HK-2 (cell line): ENCODE results near the gene ZNF140.

Source experiments
- DNase-seq: peaks from one replicate; pipeline ENCODE4 v3.0.0-alpha.2; 2018; ENCODE audit not compliant: unreplicated experiment

The ZNF140 gene

DNA sequence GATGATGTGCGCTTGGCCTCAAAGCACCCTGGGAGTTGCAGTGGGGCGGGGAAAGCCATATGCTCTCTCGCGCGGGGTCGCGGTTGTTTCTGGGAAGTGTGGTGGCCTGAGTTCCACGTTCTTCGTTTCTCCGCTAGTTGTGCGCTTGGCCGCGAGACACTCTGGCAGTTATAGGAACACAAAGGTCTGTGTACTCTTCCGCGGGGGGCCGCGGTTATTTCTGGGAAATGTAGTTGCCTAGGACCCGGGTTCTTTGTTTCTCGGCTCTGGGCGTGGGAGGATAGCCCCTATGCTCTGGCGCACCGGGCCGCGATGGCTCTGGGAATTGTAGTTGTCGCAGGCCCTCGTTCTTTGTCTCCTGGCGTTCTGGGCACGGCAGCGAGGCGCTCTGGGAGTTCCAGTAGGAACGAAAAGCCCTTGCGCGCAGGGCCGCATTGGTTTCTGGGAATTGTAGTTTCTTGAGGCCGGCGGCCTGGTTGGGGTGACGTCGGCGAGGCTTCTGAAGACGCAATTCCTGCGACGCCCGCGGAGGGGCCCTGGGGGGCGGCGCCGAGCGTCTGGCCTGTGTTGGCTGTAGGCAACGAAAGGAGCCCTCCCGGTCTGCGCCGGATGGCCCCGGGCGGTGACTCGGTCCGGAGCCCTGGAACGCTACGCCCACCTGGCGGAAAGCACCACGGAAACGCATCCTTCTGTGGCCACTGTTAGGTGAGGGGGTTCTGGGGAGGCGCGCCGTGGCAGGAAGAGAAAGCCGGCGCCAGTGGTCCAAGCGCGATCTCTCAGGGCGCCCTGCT is at the start of gene ZNF140:
ZNF140 (plus strand) TSS at position 556 of the 791 bp plus-strand sequence. CDS start 398 bp downstream, outside the sequence.
- peak; percentile 94 for DNase-seq

DNA sequence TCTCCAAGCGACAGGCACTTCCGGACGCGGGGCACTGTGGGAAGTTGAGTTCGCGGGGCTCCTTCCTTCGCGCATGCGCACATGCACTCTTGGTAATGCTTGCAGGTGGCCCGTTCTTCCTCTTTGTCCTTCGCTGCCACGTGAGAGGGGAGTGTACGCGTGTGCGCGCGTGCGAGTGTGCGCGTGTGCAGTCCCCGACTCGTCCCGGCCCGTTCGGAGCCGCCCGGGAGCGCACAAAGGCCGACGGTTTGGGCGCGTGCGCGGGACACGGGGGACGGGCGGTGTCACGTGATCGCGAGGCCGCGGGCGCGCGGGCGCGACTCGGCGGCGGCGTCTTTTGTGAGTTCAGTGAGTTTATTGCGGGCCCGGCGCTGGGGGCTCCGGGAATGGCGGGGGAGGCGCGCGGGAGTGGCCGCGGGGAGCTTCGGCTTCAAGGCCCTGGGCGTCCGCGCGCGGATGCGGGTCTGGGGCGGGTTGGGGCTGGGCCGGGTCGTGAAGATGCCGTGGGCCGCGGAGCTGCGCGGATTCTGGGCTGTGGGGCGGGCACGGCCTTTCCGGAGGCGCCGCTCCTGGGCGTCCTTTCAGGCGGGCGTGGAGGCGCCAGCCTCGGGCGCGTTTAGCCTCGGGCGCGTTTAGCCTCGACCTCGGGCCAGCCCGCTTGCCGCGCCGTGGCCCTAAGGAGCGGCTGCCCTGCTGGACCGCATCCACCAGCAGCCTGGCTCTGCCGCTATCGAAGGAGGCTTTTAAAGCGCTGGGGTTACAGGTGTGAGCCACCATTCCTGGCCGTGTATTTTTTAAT is 43.3 kb upstream of the ZNF140 start, which contains the start of gene ZNF84:
ZNF84 (plus strand) TSS at position 303 of the 799 bp plus-strand sequence. CDS start 3,959 bp downstream, outside the sequence.
- peak; percentile 96 for DNase-seq

DNA sequence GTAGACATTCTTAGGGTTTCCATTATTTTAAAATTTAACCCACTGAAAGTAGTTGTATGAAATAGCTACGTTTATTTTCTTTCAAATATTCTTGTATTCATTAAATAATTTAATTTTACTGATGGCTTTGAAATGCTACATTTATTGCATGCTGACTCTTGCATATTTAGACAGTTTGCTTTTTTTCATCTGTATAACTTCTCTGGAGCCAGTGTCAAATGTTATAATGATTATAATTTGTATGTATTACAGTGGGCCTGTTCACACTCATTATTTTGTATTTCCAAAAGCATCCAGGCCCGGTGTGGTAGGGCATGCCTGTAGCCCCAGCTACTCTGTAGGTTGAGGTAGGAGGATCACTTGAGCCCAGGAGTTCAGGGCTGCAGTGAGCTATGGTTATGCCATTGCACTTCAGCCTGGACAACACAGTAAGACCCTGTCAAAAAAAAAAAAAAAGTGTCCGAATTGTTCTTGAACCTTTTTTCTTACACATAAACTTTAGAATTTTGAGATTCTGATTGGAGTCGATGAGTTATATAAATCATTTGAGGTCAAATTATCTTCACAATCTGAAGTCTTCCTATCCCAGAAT is 42.5 kb upstream of the ZNF140 start:
- no peak for DNase-seq

DNA sequence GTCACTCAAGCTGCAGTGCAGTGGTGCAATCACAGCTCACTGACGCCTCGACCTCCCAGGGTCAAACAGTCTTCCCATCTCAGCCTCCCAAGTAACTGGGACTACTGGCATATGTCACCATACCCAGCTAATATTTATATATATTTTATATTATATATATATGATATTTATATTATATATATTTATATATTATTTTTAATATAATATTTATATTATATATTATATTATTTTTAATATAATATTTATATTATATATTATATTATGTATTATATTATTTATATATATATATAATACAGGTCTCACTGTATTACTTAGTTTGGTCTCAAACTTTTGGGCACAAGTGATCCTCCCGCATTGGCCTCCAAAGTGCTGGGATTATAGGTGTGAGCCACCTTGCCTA is 34.0 kb upstream of the ZNF140 start:
- DNase-seq = no peak

DNA sequence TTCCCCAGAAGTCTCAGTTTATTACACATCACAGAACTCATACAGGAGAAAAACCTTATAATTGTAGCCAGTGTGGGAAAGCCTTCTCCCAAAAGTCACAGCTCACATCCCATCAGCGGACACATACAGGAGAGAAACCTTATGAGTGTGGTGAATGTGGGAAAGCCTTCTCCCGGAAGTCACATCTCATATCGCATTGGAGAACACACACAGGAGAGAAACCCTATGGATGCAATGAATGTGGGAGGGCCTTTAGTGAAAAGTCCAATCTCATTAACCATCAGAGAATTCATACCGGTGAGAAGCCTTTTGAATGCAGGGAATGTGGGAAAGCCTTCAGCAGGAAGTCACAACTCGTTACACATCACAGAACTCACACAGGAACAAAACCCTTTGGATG is 23.3 kb upstream of the ZNF140 start:
- DNase-seq = no peak

DNA sequence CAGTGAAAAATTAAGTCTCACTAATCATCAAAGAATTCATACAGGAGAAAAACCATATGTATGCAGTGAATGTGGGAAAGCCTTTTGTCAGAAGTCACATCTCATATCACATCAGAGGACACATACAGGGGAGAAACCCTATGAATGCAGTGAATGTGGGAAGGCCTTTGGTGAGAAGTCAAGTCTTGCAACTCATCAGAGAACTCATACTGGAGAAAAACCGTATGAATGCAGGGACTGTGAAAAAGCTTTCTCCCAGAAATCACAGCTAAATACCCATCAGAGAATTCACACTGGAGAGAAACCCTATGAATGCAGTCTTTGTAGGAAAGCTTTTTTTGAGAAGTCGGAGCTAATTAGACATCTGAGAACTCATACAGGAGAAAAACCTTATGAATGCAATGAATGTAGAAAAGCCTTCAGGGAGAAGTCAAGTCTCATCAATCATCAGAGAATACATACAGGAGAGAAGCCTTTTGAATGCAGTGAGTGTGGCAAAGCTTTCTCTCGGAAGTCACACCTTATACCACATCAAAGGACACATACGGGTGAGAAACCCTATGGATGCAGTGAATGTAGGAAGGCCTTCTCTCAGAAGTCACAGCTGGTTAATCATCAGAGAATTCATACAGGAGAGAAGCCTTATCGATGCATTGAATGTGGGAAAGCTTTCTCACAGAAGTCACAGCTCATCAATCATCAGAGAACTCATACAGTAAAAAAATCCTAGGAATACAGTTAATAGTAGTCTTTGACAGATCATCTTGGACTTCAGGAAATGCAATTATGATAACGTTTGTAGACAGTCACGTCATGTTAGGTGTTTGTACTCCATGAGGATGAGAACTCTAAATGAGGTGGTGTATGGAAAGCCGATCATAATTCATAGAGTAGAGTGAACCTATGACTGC is 22.3 kb upstream of the ZNF140 start:
- no peak for DNase-seq

DNA sequence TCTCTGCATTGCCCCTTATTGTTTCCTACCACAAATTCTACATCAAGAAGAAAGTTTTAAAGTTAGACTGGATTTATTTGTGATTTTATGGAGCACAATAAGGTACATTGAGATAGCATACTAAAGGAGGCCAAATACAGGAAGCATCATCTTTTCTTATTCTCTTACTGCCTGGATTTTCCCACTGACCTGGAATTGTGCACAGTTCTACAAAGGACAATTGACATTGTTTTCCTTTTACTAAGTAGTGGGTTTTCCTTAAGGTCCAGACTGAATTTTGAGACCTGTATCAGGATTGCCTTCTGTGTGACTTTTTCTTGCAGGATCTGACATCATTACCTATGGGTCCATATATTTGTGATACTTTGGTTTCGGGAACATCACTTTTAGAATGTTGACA is 18.8 kb upstream of the ZNF140 start:
- DNase-seq = no peak

DNA sequence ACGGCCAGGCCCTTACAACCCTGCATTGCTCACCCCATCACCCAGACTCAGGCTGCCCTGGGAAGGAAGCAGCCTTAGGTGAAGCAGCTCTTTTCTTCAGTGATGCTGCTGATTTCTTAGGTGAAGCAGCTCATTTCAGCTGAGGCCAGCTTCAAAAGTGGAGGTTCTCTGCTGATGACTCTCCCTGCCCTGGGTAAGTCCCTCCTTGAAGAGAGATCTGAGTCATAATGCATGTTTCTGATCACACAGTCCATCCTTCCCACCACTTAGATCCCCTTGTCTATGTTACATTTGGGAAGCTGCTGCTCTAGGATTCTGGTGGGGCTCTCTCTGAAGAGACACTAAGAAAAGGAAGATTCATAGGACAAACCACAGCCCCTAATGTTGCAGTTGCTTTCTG is 17.2 kb upstream of the ZNF140 start:
- DNase-seq = no peak

DNA sequence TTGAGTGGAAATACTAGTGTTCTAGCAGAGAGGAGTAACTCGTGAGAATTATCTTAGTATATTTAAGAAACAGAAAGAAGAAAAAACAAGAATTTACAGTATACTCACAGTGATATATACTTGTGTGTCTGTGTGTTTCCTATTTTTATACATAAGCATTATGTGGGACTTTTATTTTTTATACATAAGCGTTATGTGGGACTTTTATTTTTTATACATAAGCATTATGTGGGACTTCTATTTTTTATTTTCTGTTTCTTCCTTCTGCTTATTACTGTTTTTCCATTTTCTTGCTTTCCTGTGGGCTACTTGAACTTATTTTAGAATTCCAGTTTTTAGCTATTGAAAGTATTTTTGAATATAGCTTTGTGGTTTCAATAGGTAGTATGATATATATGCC is 6.9 kb upstream of the ZNF140 start:
- no peak for DNase-seq

DNA sequence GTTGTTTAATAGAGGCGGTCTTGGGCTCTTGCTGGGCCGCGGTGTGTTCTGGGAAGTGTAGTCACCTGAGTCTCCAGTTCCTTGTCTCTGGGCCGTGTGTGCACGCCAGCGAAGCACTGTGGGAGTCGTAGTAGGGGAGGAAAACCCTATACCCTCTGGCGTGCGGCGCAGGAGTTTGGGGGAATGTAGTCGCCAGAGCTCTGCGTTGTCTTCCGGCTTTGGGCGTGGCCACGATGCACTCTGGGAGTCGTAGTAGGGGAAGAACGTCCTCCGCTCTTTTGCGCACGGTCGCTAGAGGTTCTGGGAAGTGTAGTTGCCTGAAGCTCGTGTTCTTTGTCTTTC is 726 bp upstream of the ZNF140 start:
- peak; percentile 94 for DNase-seq

DNA sequence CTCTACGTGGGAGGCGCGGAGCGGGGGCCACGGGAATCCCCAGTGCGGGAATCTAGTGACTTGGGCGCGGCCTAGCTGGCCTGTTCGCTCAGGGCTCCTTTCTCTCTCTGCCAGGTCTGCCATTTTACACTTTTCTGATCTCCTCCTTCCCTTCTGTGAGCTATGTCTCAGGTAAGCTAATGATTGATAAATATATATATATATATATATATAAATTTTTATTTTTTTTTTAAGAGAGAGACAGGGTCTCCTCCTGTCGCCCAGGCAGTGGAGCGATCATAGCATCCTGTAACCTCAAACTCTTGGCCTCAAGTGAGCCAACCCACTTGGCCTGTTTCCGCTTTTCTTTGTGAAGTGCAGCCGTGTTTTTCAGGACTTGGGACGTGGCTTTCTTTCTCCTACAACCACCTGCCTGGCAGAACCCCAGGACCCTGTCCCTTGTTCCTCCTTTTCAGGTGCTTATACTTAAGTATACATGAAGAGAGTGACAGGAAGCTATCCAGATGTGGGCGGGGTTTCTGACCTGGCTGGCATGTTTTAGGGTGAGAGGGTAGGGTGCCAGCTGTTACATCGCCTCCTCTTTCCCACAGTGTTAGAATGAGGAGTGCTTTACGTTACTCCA is 547 bp downstream of the ZNF140 start:
- no peak for DNase-seq

DNA sequence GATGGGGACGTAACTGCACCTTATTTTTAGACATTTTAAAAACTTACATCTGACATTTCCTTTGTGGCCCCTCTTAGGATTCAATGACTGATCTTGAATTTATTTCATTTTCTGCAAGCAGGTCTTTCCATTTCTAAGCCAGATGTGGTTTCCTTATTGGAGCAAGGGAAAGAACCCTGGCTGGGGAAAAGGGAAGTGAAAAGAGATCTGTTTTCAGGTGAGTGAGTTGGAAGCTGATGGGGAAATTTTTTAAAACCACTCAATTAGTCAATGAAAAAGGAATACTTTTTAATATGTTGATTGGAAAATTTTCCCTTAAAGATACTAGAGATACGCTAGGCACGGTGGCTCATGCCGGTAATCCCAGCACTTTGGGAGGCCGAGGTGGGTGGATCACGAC is 2.6 kb downstream of the ZNF140 start:
- no peak for DNase-seq

DNA sequence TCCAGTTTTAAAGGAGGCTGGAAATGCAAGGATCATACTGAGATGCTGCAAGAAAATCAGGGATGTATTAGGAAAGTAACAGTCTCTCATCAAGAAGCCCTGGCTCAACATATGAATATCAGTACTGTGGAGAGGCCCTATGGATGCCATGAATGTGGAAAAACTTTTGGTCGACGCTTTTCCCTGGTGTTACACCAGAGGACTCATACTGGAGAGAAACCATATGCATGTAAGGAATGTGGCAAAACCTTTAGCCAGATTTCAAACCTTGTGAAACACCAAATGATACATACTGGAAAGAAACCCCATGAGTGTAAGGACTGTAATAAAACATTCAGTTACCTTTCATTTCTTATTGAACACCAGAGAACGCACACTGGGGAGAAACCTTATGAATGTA is 24.9 kb downstream of the ZNF140 start:
- no peak for DNase-seq

DNA sequence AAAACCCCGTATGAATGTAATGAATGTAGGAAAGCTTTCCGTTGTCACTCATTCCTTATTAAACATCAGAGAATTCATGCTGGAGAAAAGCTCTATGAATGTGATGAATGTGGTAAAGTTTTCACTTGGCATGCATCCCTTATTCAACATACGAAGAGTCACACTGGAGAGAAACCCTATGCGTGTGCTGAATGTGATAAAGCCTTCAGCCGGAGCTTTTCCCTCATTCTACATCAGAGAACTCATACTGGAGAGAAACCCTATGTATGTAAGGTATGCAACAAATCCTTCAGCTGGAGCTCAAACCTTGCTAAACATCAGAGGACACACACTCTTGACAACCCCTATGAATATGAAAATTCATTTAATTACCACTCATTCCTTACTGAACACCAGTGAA is 25.5 kb downstream of the ZNF140 start:
- no peak for DNase-seq

DNA sequence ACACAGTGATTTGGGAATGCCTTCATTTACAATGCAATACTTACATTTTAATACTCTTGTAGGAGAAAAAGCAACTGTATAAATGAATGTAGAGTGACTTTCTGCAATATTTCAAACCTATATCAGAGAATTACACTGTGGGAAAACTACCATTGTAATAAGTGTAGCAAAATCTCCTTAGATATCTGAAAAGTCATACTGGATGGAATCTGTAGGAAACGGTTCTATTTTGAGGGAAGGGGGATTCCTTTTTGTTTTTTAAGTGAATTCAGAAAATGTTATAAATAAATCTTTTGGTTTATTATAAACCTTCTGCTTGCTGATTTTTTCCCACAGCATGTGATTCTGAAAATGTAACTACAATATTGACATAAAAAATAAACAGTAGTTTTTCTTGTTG is 26.4 kb downstream of the ZNF140 start:
- no peak for DNase-seq

DNA sequence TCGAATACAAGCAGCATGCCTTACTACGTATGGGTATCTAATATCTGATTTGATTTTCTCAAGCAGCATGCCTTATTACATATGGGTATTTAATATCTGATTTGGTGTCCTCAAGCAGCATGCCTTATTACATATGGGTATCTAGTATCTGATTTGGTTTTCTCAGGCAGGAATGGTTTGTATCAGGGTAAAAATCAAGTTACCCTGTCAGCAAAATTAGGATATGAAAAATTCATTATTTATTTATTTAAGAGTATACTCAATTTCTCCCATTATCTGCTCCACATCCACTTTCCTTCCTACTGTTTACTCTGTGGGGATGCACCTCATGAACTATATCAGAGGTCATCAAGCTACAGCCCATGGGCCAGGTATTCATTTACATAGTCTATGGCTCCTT is 27.4 kb downstream of the ZNF140 start:
- DNase-seq = no peak

DNA sequence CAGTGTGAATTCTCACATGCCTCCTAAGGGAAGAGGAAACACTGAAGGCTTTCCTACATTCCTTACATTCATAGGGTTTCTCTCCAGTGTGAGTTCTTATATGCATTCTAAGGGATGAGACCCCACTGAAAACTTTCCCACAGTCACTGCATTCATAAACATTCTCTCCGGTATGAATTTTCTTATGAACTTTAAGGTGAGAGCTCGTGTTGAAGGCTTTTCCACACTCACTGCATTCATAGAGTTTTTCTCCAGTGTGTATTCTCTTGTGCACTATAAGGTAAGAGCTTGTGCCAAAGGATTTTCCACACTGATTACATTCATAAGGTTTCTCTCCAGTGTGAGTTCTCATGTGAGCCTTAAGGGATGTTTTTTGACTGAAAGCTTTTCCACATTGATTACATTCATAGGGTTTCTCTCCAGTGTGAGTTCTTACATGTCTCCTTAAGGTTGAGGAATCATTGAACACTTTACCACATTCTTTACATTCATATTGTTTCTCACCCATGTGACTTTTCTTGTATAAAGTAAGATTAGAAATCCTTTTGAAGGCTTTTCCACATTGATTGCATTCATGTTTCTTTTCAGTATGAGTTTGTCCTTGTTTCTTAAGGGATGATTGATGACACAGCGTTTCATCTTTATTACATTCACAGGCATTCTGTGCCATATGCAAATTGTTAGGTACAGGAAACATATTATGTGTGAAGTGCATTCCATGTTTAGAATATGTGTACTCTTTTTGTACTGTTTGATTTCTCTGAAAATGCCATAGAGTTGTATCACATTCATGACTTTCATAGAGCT is 39.9 kb downstream of the ZNF140 start:
- no peak for DNase-seq

DNA sequence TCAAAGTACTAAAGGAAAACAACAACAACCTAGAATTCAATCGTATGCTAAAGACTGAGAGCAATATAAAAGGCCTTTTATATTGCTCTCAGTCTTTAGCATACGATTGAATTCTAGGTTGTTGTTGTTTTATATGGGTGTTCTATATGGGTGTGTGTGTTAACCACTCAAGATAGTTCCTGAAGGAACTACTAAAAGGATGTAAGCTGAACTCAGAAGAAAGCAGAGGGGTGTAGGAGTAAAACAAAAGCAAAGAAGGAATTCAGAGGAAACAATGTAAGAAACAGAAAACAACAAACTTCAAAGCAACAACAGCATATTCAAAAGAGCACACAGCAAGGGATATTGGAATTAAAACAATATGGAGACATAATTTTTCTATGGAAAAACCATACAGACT is 44.0 kb downstream of the ZNF140 start:
- DNase-seq = no peak

DNA sequence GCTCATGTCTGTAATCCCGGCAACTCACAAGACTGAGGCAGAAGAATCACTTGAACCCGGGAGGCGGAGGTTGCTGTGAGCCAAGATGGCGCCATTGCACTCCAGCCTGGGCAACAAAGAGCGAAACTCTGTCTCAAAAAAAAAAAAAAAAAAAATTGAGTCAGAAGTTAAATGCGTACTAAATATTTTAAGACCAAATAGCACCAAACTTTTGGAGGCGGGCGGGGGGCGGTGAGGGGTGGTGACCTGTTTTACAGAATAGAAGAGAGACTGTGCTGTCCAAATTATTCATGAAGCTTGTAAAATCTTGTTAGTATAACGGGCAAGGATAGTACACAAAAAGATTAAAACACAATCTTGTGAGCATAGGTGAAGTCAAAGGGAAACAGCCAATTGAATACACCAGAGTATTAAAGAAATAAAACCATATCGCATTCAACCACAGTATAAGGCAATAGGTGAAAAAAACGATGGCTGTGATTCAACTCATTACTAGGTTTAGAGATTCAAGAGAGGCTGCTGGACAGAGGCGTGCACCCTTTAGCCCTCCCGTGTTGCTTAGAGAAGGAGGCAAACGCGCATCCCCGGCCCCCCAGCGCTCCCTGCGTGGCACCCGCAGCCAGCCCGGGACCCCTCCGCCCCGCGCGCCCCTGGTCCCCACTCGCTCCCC is 48.8 kb downstream of the ZNF140 start:
- DNase-seq = peak; percentile 2
